ENCODE measurements around the gene MMP24. TPM values are rescaled to one million over a fixed set of nuclear protein-coding genes. Genes with fewer than 3 reads are reported as not detected.

The MMP24 gene
- total RNA-seq, 1 experiment from 2014 or later: 0.71 TPM

- peak in 1 of 2 experiments; percentile 61 for DNase-seq (ENCODE audit: low read depth in 1 of 2, low spot score in 2 of 2)
- Histone ChIP-seq H3K4me3 (no peak overlapping the region), H3K27ac (peak overlapping the region; percentile 10; the same call in 1 of the 2 replicates), H3K27me3 (replicated peaks) (no peaks in the 10 kb centered on the region), H3K4me1 (replicated peaks) (peaks cover 58% of the 10 kb centered on the region), H3K36me3 (peaks cover 9% of the 10 kb centered on the region; the same call in 1 of the 2 replicates), H3K9me3 (replicated peaks) (no peaks in the 10 kb centered on the region)
Measured at GRCh38 chr20:35302421-35303335, 76.2 kb downstream of the MMP24 start.

DNA sequence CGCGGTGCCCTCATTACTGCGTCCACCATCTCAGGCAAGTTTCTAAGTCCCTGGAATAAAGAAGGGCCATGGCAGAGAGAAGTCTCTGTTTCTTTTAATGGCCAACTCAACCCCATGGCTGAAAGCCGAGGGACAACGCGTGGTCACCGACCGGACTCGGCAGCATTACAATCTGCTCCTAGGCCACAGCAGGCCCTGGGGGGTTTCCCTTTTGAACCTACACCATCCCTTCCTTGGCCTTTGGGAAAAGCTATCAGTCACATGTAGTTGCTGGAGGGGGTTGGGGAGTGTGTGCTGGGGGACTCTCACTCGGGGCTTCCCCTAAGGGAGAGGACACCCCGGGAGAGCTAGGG lies 76.9 kb downstream of the MMP24 start:
- DNase-seq (ENCODE audit: low read depth in 1 of 2, low spot score in 2 of 2): no peak

DNA sequence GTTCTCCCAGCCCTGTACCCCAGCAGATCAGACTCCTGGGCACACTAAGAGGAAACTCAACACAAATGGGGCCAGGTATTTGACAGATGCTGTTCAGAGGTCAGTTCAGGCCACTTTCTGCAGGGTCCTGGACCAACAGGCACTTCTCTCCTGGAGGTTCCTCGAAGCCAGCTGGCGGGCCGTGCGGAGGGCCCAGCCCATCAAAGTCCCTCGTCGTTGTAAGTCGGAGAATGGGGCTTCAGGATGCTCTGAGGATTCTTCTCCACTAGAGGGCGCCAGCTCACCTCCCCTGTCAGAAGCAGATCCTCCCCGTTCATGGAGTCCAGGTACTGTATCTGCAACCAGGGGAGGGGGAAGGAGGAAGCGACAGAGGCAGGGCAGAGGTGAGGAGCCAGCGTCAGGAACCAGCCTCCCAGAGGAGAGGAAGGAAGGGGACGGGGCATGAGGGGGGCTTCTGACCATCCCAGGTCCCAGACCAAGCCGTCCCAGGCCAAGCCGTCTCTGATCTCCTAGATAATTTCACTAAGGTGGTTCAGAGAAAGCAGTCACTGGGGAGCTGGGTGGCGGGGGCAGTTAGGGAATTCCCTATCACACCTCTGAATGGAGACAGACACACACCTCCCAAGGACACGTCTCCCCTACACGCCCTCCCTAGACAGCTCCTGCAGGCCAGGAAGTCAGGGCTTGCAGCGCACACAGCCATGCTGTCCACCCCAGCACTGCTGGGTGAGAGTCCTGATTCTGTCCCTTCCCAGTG lies 77.4 kb downstream of the MMP24 start:
- H3K9me3 ChIP-seq (replicated peaks): no peaks in the 10 kb centered on the region
- no peaks in the 10 kb centered on the region for H3K27me3 ChIP-seq (replicated peaks)
- peaks cover 9% of the 10 kb centered on the region; the same call in 1 of the 2 replicates for H3K36me3 ChIP-seq
- H3K4me1 ChIP-seq (replicated peaks): peaks cover 71% of the 10 kb centered on the region
- peak; percentile 84 to 88 for DNase-seq (ENCODE audit: low read depth in 1 of 2, low spot score in 2 of 2)
- H3K27ac ChIP-seq: peak overlapping the region; percentile 84; the same call in 1 of the 2 replicates
- H3K4me3 ChIP-seq: no peak overlapping the region

More for the DNA sequence above, 76.9 kb downstream of the MMP24 start:
- Histone ChIP-seq H3K4me3 (no peak overlapping the region), H3K27ac (peak overlapping the region; percentile 10; the same call in 1 of the 2 replicates), H3K4me1 (replicated peaks) (peaks cover 65% of the 10 kb centered on the region), H3K9me3 (replicated peaks) (no peaks in the 10 kb centered on the region), H3K36me3 (peaks cover 9% of the 10 kb centered on the region; the same call in 1 of the 2 replicates), H3K27me3 (replicated peaks) (no peaks in the 10 kb centered on the region)

DNA sequence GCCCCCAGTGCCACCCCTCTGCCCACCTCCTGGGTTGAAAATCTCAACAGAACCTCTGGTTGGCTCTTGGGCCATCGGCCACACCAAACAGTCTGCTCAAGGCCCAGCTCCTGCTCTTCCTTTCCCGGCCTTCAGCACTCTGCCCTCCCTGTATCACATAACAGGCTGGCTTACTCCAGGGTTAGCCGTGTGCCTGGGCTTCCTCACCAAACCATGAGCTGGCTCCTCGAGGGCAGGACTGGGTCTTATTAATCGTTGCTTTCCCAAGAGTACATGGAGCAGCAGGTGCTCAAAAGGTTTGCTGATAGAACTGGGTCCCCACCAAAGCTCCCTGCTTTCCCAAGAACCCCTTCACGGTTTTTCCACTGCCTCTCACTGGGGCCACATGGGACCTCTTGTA lies 78.5 kb downstream of the MMP24 start:
- H3K27me3 ChIP-seq (replicated peaks): no peaks in the 10 kb centered on the region
- no peak for DNase-seq (ENCODE audit: low read depth in 1 of 2, low spot score in 2 of 2)

DNA sequence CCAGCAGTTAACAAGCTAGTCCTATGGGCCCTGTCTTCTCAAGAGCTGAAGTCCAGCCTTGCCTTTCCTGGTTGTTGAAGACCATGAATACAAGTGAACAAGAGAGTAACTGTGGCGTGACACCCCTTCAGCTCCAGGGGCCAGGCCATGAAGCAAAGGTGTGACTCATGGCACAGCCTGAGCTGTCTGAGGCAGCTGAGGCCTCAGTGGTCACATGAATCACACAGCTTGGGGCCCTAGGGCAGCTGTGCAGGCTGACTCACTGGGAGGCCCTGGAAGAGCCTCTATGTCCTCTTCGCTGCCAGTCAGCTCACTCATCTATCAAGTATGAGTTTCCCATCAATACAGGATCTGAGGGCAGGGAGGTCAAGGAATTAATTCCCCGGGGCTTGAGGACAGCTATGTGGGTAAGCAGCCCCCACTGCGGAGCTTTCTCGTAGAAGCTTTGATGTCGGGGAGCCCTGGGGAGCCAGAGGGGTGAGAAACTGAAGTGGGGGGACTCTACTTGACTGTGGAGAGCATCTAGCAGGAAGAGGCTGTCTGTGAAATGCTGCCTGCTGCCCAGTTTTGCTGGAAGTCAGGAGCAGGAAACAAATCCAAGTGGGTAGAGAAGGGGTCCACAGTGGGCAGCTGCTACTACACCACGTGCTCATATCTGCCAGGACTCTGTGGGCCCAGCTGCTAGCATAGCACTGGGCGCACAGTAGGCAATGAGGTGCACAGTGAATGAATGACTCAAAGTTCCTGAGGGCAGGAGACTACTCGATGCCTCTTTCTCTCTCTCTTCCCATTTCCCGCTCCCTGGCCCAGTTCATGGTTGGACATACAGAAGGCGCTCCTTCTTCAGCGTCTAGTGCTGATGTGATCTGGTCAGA lies 79.4 kb downstream of the MMP24 start:
- Histone ChIP-seq H3K4me3 (no peak overlapping the region), H3K27me3 (replicated peaks) (no peaks in the 10 kb centered on the region), H3K27ac (peak overlapping the region; percentile 84), H3K36me3 (peaks cover 9% of the 10 kb centered on the region; the same call in 1 of the 2 replicates), H3K4me1 (replicated peaks) (peaks cover 74% of the 10 kb centered on the region), H3K9me3 (replicated peaks) (no peaks in the 10 kb centered on the region)
- peak; percentile 97 to 98 for DNase-seq (ENCODE audit: low read depth in 1 of 2, low spot score in 2 of 2)

More for the DNA sequence above, 78.5 kb downstream of the MMP24 start:
- H3K9me3 ChIP-seq (replicated peaks): no peaks in the 10 kb centered on the region
- H3K4me1 ChIP-seq (replicated peaks): peaks cover 73% of the 10 kb centered on the region
- H3K36me3 ChIP-seq: peaks cover 9% of the 10 kb centered on the region; the same call in 1 of the 2 replicates
- no peak overlapping the region for H3K4me3 ChIP-seq
- peak overlapping the region; percentile 84 for H3K27ac ChIP-seq

- H3K36me3 ChIP-seq: peaks cover 9% of the 10 kb centered on the region; the same call in 1 of the 2 replicates
- H3K27me3 ChIP-seq (replicated peaks): no peaks in the 10 kb centered on the region
- H3K4me1 ChIP-seq (replicated peaks): peaks cover 84% of the 10 kb centered on the region
- H3K27ac ChIP-seq: peak overlapping the region; percentile 84
- no peaks in the 10 kb centered on the region for H3K9me3 ChIP-seq (replicated peaks)
- H3K4me3 ChIP-seq: no peak overlapping the region
- DNase-seq (ENCODE audit: low read depth in 1 of 2, low spot score in 2 of 2): peak; percentile 71 to 83
Measured at GRCh38 chr20:35306931-35307517, 80.5 kb downstream of the MMP24 start.

DNA sequence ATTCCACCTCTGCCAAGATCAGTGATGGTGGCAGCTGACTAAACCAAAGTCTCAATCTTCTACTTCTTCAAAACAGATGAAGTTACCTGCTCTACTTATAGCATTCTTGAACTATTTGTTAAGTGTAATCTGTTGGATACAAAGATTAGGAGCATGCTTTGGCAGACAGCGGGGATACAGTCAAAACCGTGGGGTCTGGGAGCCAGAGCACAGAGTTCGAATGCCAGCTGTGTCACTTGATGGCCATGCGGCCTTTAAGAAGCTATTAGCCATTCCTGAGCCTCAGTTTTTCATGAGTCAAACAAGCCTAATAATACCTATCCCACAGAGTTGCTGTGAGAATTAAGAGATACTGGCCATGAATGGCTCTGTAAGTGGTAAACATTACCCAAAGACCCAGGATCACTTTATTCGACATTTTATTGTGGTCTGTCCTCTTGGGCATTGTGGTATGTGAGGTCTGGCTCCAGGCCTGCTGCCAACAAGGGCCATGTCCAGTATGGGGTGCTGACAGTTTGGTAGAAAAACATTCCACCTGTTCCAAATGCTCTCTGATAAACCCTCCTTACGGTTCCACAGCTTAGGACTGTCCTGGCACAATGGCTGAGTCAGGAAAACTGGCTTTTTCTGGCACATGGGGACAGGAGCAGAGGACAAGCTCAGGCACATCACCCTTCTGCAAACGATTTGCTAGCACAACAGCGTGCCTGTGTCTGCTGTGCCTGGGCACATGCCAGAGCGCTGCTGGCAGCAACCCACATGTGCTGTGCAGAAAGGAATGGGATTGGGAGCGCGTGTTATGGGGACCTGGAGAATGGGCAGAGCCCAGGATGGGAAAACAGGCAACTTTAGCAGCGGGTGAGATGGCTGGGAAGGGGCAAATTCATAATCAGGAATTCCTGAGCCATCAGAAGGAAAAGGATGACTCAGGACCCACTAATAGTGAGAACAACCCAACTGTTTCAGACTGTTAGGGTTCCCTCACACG lies 81.5 kb downstream of the MMP24 start:
- H3K36me3 ChIP-seq: peaks cover 9% of the 10 kb centered on the region; the same call in 1 of the 2 replicates
- DNase-seq (ENCODE audit: low read depth in 1 of 2, low spot score in 2 of 2): peak; percentile 69 to 72
- no peaks in the 10 kb centered on the region for H3K27me3 ChIP-seq (replicated peaks)
- H3K4me1 ChIP-seq (replicated peaks): peaks cover 84% of the 10 kb centered on the region
- no peaks in the 10 kb centered on the region for H3K9me3 ChIP-seq (replicated peaks)
- peak overlapping the region; percentile 84 for H3K27ac ChIP-seq
- no peak overlapping the region for H3K4me3 ChIP-seq

GRCh38 chr20:35311409-35311808 lies 84.9 kb downstream of the MMP24 start:
- H3K27me3 ChIP-seq (replicated peaks): no peaks in the 10 kb centered on the region
- peak overlapping the region; percentile 81 for H3K27ac ChIP-seq

GRCh38 chr20:35311822-35312221 lies 85.3 kb downstream of the MMP24 start:
- peaks cover 82% of the 10 kb centered on the region for H3K4me1 ChIP-seq (replicated peaks)
- H3K27me3 ChIP-seq (replicated peaks): no peaks in the 10 kb centered on the region
- H3K36me3 ChIP-seq: no peaks in the 10 kb centered on the region
- H3K9me3 ChIP-seq (replicated peaks): no peaks in the 10 kb centered on the region
- DNase-seq (ENCODE audit: low read depth in 1 of 2, low spot score in 2 of 2): no peak
- peak overlapping the region; percentile 81 for H3K27ac ChIP-seq
- no peak overlapping the region for H3K4me3 ChIP-seq

More at GRCh38 chr20:35311409-35311808, 84.9 kb downstream of the MMP24 start:
- no peak overlapping the region for H3K4me3 ChIP-seq
- DNase-seq (ENCODE audit: low read depth in 1 of 2, low spot score in 2 of 2): peak; percentile 31 to 76
- peaks cover 84% of the 10 kb centered on the region for H3K4me1 ChIP-seq (replicated peaks)
- H3K9me3 ChIP-seq (replicated peaks): no peaks in the 10 kb centered on the region
- no peaks in the 10 kb centered on the region for H3K36me3 ChIP-seq

DNA sequence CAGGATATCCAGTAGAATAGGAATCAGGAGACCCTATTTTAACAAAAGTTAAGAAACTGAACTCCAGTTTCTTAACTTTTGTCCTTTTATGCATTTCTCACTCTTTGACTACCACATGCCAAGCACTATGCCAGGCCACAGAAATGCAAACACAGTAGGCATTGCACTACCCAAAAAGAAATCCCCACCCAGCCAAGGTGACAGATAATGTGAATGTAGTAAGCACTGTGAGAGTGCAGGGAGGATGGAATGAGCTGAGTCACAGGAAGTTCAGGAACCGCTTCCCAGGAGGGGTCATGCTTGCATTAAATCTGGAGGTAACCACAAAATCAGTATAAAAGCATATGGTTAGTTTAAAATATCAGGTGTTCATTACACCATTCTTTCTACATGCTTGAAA lies 85.8 kb downstream of the MMP24 start:
- Histone ChIP-seq H3K36me3 (no peaks in the 10 kb centered on the region), H3K9me3 (replicated peaks) (no peaks in the 10 kb centered on the region), H3K27ac (peak overlapping the region; percentile 81), H3K4me3 (no peak overlapping the region), H3K4me1 (replicated peaks) (peaks cover 77% of the 10 kb centered on the region), H3K27me3 (replicated peaks) (no peaks in the 10 kb centered on the region)
- DNase-seq (ENCODE audit: low read depth in 1 of 2, low spot score in 2 of 2): peak; percentile 85 to 88

DNA sequence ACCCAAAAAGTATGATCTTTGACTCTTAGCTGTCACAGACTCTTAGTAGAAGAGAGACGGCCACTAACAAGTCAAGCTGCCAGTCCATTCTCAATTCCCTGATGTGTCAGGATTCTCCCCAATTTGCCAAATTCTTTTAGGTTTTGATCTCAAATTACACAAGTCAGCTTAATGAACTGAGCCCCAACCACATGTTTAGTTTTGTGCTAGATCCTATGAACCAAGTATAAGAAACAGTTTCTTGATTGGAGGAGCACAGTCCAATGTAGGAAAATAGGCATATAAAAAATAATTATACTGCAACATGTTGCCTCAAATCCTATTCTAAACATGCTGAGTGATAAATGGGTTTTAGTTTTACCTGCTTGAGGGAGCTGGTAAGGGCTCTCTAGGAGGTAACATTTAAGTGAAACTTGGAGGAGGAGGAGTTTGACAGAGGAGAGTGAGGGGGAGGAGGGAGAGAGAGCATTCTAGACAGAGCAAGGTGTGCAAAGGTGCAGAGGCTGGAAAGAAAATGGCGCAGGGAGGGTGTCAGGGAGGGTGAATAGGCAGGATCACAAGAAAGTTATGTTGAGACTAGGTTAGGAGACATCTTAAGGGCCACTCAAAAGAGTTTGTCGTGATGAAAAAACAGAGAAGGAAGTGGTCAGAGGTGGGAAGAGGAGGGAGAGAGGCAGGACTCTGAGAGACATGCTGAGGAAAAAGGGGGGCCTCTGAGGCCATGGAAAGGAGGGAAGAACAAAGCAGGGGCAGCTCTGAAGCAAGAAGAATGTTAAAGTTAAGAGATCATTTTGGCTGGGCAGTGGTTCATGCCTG lies 88.5 kb downstream of the MMP24 start:
- H3K27ac ChIP-seq: peak overlapping the region; percentile 32
- H3K4me1 ChIP-seq (replicated peaks): peaks cover 85% of the 10 kb centered on the region
- H3K4me3 ChIP-seq: no peak overlapping the region
- H3K27me3 ChIP-seq (replicated peaks): no peaks in the 10 kb centered on the region
- no peak for DNase-seq (ENCODE audit: low read depth in 1 of 2, low spot score in 2 of 2)
- no peaks in the 10 kb centered on the region for H3K9me3 ChIP-seq (replicated peaks)
- H3K36me3 ChIP-seq: no peaks in the 10 kb centered on the region
